Osteoblast (primary cell): Measurements from ENCODE around the gene CATSPERE. TPM values are rescaled to one million over a fixed set of nuclear protein-coding genes. Genes with fewer than 3 reads are reported as not detected.

Source experiments
- small RNA-seq: library from RNA; depleted of rRNA; stranded (forward); fragments of <200 nt; gene quantifications from one replicate; pipeline ENCODE3, GENCODE V24; 2012
- total RNA-seq: library from RNA; depleted of rRNA; stranded (reverse); fragments of >200 nt; gene quantifications from 2 replicates; pipeline ENCODE4 v1.2.3, GENCODE V29; 2012

Gene CATSPERE
- total RNA-seq, 1 donor = 1.4 TPM

Small RNA genes lying within 50 kb of the gene (small RNA-seq; reads per million reads assigned to genes)
- not detected for gene CYCSP5

Other genes with a start within 250 kb of the CATSPERE start
- gene ADSS2, start 9.4 kb upstream of the CATSPERE start, total RNA-seq = 52.8 and 56.6 TPM in 2 replicates
- gene DESI2, start 191.9 kb downstream of the CATSPERE start, total RNA-seq = 42.0 and 48.3 TPM in 2 replicates